SK-N-SH (cell line): ENCODE results near the gene CCDC34. TPM values are rescaled to one million over a fixed set of nuclear protein-coding genes. Genes with fewer than 3 reads are reported as not detected.

ENCODE experiments used
- CTCF ChIA-PET: fragments of 300-600, 350-600 bp; formaldehyde crosslinking; extraction: SDS; loops from one replicate; lab custom pipeline; 2021; lab: Yijun Ruan, JAX
- POLR2A ChIA-PET: fragments of 350-600 bp; sonication (Branson Sonifier 250); formaldehyde crosslinking; extraction: SDS; loops from one replicate; lab custom pipeline; 2020; ENCODE audit warnings: antibody characterized with exemption, inconsistent platforms; lab: Yijun Ruan, JAX
- DNase-seq: peaks from one replicate; pipeline ENCODE4 v3.0.0; 2012
- H2AFZ ChIP-seq: fragments of 200-600 bp; sonication (generic); 2 replicates; pipeline ENCODE4 v1.8.1; 2016; ENCODE audit warnings: antibody characterized with exemption, mild to moderate bottlenecking, low read depth
- H3F3A ChIP-seq: fragments of 200-600 bp; sonication (generic); replicated peaks from 2 replicates; pipeline ENCODE3; 2016; ENCODE audit warnings: antibody characterized with exemption, mild to moderate bottlenecking; ENCODE audit not compliant: insufficient read depth
- H3K27ac ChIP-seq, 2 experiments: fragments of 200-500 bp in 1 of 2; fragments of 200-600 bp in 1 of 2; sonication (Bioruptor generic) in 1 of 2; sonication (generic), shearing (Covaris generic) in 1 of 2; 2 replicates each; pipeline versions ENCODE4 v1.5.1 to v1.6.1; 2014 to 2016; ENCODE audit warnings: low read depth in 2 of 2, inconsistent platforms in 1 of 2, low read length in 1 of 2, mild to moderate bottlenecking in 1 of 2, mixed read lengths in 1 of 2
- H3K27me3 ChIP-seq: fragments of 200-600 bp; sonication (generic), shearing (Covaris generic); 2 replicates; pipeline ENCODE4 v1.6.1; 2016; ENCODE audit warnings: mixed run types; ENCODE audit not compliant: insufficient read depth
- H3K36me3 ChIP-seq, 2 experiments: fragments of 200-500 bp in 1 of 2; fragments of 200-600 bp in 1 of 2; sonication (Bioruptor generic) in 1 of 2; sonication (generic) in 1 of 2; replicated peaks in 1 of 2; 2 replicates each; pipeline versions ENCODE3 to v1.5.1; 2014 to 2016; ENCODE audit warnings: low read length in 1 of 2, mild to moderate bottlenecking in 1 of 2; ENCODE audit not compliant: insufficient read depth in 2 of 2, control insufficient read depth in 1 of 2
- H3K4me1 ChIP-seq, 2 experiments: fragments of 200-500 bp in 1 of 2; fragments of 200-600 bp in 1 of 2; sonication (Bioruptor generic) in 1 of 2; sonication (generic), shearing (Covaris generic) in 1 of 2; 2 replicates each; pipeline versions ENCODE4 v1.5.1 to v1.6.1; 2014 to 2016; ENCODE audit warnings: low read depth in 1 of 2, low read length in 1 of 2, mixed run types in 1 of 2; ENCODE audit not compliant: insufficient read depth in 2 of 2, control insufficient read depth in 1 of 2
- H3K4me2 ChIP-seq: fragments of 200-600 bp; sonication (generic), shearing (Covaris generic); 2 replicates; pipeline ENCODE4 v1.6.1; 2017; ENCODE audit warnings: mixed run types
- H3K4me3 ChIP-seq, 2 experiments: fragments of 200-500 bp in 1 of 2; fragments of 200-600 bp in 1 of 2; sonication (Bioruptor generic) in 1 of 2; sonication (generic), shearing (Covaris generic) in 1 of 2; 2 replicates each; pipeline versions ENCODE4 v1.5.1 to v1.8.1; 2014 to 2016; ENCODE audit warnings: low read depth in 2 of 2, inconsistent platforms in 1 of 2, low read length in 1 of 2, mild to moderate bottlenecking in 1 of 2, mixed read lengths in 1 of 2, moderate library complexity in 1 of 2
- H3K79me2 ChIP-seq: fragments of 200-600 bp; sonication (generic); 2 replicates; pipeline ENCODE4 v1.8.1; 2017; ENCODE audit warnings: mild to moderate bottlenecking; ENCODE audit not compliant: insufficient read depth
- H3K9ac ChIP-seq: fragments of 200-600 bp; sonication (generic); 2 replicates; pipeline ENCODE4 v1.6.1; 2017; ENCODE audit warnings: mixed run types
- H3K9me2 ChIP-seq: fragments of 200-600 bp; sonication (generic); 2 replicates; pipeline ENCODE4 v1.6.1; 2017; ENCODE audit warnings: mixed run types
- H3K9me3 ChIP-seq: fragments of 200-600 bp; sonication (generic); 2 replicates; pipeline ENCODE4 v1.6.1; 2017; ENCODE audit warnings: mixed run types, mild to moderate bottlenecking, moderate library complexity
- H4K20me1 ChIP-seq: fragments of 200-600 bp; sonication (generic); 2 replicates; pipeline ENCODE4 v1.6.1; 2017; ENCODE audit warnings: mild to moderate bottlenecking, mixed run types; ENCODE audit not compliant: insufficient read depth
- CHD2 ChIP-seq: fragments of 150-350 bp; IDR thresholded peaks from 2 replicates; pipeline ENCODE4 v1.6.1; 2018; ENCODE audit warnings: low read length; ENCODE audit not compliant: partially characterized antibody
- FOSL2 ChIP-seq: IDR thresholded peaks from 2 replicates; pipeline ENCODE4 v1.4.0; 2012; ENCODE audit warnings: low read depth, mild to moderate bottlenecking, moderate library complexity, borderline replicate concordance
- GABPA ChIP-seq: IDR thresholded peaks from 2 replicates; pipeline ENCODE4 v1.4.0; 2012; ENCODE audit warnings: low read depth, mild to moderate bottlenecking
- GATA2 ChIP-seq: sonication (generic); formaldehyde crosslinking; IDR thresholded peaks from 2 replicates; pipeline ENCODE4 v1.5.0; 2020; ENCODE audit warnings: mild to moderate bottlenecking, missing genetic modification reagents
- JUND ChIP-seq: IDR thresholded peaks from 2 replicates; pipeline ENCODE4 v1.4.0; 2012
- MEF2A ChIP-seq: IDR thresholded peaks from 2 replicates; pipeline ENCODE4 v1.4.0; 2012; ENCODE audit warnings: low read depth, borderline replicate concordance
- MXI1 ChIP-seq: IDR thresholded peaks from 2 replicates; pipeline ENCODE4 v1.6.1; 2012; ENCODE audit warnings: mild to moderate bottlenecking, low read depth, low read length, improper control_type of control experiment
- NRF1 ChIP-seq: IDR thresholded peaks from 2 replicates; pipeline ENCODE4 v1.6.1; 2012; ENCODE audit warnings: low read depth, mild to moderate bottlenecking, low read length
- POLR2AphosphoS5 ChIP-seq: IDR thresholded peaks from 2 replicates; pipeline ENCODE4 v1.6.1; 2012; ENCODE audit warnings: low read depth, low read length
- RAD21 ChIP-seq: IDR thresholded peaks from 2 replicates; pipeline ENCODE4 v1.6.1; 2012; ENCODE audit warnings: mild to moderate bottlenecking, low read length
- SIN3A ChIP-seq: IDR thresholded peaks from 2 replicates; pipeline ENCODE4 v1.6.1; 2012; ENCODE audit warnings: low read depth, mild to moderate bottlenecking, low read length, moderate library complexity, borderline replicate concordance
- SMC3 ChIP-seq: IDR thresholded peaks from 2 replicates; pipeline ENCODE4 v1.6.1; 2012; ENCODE audit warnings: low read depth, low read length, improper control_type of control experiment
- YY1 ChIP-seq: IDR thresholded peaks from 2 replicates; pipeline ENCODE4 v1.4.0; 2012; ENCODE audit warnings: low read depth, mild to moderate bottlenecking
- WGBS: methylation state at CpG from one replicate; pipeline ENCODE4 v1.1.6; 2017; ENCODE audit warnings: low lambda C conversion rate; 5-methylcytosine and 5-hydroxymethylcytosine counted together
- polyA plus RNA-seq, 3 experiments: library from polyadenylated mRNA; depleted of rRNA; stranded (reverse); fragments of >200 nt; gene quantifications; 2 replicates each; pipeline ENCODE4 v1.2.3, GENCODE V29; 2012
- TF ChIP-seq, protein P1 (sequence below): IDR thresholded peaks from 2 replicates; pipeline ENCODE4; 2012
- TF ChIP-seq, protein P2 (sequence below): IDR thresholded peaks from 2 replicates; pipeline ENCODE4 v1.6.1; 2012; ENCODE audit warnings: mild to moderate bottlenecking, low read depth, low read length, moderate library complexity
- TF ChIP-seq, protein P3 (sequence below): fragments of 150-350 bp; IDR thresholded peaks from 2 replicates; pipeline ENCODE4 v1.6.1; 2017; ENCODE audit warnings: antibody characterized with exemption, low read length, low read depth, borderline replicate concordance
- TF ChIP-seq, protein P4 (sequence below): fragments of 200-600 bp; sonication (generic); IDR thresholded peaks from 2 replicates; pipeline ENCODE4 v1.6.1; 2017; ENCODE audit warnings: antibody characterized with exemption, mild to moderate bottlenecking, moderate library complexity
- TF ChIP-seq, protein P5 (sequence below): IDR thresholded peaks from 2 replicates; pipeline ENCODE4 v1.4.0; 2012; ENCODE audit warnings: low read depth, borderline replicate concordance

The CCDC34 gene
- polyA plus RNA-seq, 1 of the 3 experiments (the other 2 are of a cell fraction) = 6.7 TPM

DNA sequence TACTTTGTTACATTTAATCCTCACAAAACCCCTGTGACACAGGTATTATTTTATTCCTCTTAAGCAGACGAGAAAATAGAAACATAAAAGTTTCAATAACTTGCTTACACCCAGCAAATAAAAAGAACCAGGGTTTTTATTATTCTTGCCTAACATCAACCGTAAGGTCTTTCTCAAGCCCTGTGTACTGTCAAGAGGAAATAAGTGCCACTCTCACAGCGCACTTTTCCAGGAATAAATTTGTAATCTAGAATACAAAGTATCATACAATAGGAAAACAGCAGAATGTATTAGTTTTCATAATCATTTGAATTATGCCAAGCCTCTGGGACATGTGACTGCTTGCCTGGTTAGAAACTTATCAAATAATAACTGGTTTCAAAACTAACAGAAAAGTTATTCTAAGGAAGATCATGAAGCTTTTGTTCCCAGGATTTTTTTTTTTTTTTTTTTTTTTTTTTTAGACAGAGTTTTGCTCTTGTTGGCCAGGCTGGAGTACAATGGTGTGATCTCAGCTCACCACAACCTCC is 7.4 kb downstream of the CCDC34 start:
- H3K27me3 ChIP-seq = no peaks in the 10 kb centered on the region
- POLR2A ChIA-PET = no interaction called here
- no peaks in the 10 kb centered on the region for H4K20me1 ChIP-seq
- peaks cover 10% of the 10 kb centered on the region for H3F3A ChIP-seq
- no peaks in the 10 kb centered on the region for H3K9me2 ChIP-seq
- no peak for DNase-seq
- no peak overlapping the region for H3K9ac ChIP-seq
- TF ChIP-seq MXI1 (no peak), CHD2 (no peak), GATA2 (no peak), JUND (no peak), SIN3A (no peak), NRF1 (no peak), FOSL2 (no peak), MEF2A (no peak), POLR2AphosphoS5 (no peak), YY1 (no peak), RAD21 (no peak), SMC3 (no peak), GABPA (no peak)
- TF ChIP-seq, protein P1, sequence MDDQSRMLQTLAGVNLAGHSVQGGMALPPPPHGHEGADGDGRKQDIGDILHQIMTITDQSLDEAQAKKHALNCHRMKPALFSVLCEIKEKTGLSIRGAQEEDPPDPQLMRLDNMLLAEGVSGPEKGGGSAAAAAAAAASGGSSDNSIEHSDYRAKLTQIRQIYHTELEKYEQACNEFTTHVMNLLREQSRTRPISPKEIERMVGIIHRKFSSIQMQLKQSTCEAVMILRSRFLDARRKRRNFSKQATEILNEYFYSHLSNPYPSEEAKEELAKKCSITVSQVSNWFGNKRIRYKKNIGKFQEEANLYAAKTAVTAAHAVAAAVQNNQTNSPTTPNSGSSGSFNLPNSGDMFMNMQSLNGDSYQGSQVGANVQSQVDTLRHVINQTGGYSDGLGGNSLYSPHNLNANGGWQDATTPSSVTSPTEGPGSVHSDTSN = no peak
- TF ChIP-seq, protein P2, sequence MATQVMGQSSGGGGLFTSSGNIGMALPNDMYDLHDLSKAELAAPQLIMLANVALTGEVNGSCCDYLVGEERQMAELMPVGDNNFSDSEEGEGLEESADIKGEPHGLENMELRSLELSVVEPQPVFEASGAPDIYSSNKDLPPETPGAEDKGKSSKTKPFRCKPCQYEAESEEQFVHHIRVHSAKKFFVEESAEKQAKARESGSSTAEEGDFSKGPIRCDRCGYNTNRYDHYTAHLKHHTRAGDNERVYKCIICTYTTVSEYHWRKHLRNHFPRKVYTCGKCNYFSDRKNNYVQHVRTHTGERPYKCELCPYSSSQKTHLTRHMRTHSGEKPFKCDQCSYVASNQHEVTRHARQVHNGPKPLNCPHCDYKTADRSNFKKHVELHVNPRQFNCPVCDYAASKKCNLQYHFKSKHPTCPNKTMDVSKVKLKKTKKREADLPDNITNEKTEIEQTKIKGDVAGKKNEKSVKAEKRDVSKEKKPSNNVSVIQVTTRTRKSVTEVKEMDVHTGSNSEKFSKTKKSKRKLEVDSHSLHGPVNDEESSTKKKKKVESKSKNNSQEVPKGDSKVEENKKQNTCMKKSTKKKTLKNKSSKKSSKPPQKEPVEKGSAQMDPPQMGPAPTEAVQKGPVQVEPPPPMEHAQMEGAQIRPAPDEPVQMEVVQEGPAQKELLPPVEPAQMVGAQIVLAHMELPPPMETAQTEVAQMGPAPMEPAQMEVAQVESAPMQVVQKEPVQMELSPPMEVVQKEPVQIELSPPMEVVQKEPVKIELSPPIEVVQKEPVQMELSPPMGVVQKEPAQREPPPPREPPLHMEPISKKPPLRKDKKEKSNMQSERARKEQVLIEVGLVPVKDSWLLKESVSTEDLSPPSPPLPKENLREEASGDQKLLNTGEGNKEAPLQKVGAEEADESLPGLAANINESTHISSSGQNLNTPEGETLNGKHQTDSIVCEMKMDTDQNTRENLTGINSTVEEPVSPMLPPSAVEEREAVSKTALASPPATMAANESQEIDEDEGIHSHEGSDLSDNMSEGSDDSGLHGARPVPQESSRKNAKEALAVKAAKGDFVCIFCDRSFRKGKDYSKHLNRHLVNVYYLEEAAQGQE = no peak
- TF ChIP-seq, protein P3, sequence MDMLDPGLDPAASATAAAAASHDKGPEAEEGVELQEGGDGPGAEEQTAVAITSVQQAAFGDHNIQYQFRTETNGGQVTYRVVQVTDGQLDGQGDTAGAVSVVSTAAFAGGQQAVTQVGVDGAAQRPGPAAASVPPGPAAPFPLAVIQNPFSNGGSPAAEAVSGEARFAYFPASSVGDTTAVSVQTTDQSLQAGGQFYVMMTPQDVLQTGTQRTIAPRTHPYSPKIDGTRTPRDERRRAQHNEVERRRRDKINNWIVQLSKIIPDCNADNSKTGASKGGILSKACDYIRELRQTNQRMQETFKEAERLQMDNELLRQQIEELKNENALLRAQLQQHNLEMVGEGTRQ = no peak
- TF ChIP-seq, protein P4, sequence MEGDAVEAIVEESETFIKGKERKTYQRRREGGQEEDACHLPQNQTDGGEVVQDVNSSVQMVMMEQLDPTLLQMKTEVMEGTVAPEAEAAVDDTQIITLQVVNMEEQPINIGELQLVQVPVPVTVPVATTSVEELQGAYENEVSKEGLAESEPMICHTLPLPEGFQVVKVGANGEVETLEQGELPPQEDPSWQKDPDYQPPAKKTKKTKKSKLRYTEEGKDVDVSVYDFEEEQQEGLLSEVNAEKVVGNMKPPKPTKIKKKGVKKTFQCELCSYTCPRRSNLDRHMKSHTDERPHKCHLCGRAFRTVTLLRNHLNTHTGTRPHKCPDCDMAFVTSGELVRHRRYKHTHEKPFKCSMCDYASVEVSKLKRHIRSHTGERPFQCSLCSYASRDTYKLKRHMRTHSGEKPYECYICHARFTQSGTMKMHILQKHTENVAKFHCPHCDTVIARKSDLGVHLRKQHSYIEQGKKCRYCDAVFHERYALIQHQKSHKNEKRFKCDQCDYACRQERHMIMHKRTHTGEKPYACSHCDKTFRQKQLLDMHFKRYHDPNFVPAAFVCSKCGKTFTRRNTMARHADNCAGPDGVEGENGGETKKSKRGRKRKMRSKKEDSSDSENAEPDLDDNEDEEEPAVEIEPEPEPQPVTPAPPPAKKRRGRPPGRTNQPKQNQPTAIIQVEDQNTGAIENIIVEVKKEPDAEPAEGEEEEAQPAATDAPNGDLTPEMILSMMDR = no peak
- TF ChIP-seq, protein P5, sequence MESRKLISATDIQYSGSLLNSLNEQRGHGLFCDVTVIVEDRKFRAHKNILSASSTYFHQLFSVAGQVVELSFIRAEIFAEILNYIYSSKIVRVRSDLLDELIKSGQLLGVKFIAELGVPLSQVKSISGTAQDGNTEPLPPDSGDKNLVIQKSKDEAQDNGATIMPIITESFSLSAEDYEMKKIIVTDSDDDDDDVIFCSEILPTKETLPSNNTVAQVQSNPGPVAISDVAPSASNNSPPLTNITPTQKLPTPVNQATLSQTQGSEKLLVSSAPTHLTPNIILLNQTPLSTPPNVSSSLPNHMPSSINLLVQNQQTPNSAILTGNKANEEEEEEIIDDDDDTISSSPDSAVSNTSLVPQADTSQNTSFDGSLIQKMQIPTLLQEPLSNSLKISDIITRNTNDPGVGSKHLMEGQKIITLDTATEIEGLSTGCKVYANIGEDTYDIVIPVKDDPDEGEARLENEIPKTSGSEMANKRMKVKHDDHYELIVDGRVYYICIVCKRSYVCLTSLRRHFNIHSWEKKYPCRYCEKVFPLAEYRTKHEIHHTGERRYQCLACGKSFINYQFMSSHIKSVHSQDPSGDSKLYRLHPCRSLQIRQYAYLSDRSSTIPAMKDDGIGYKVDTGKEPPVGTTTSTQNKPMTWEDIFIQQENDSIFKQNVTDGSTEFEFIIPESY = no peak
- no peaks in the 10 kb centered on the region for H3K79me2 ChIP-seq
- CTCF ChIA-PET = interaction anchor here (1.2 kb wide), 1 partner anchor 130 kb away, joined by 4 read pairs; no protein-coding TSS in a partner anchor
- peaks cover 3 to 20% of the 10 kb centered on the region in 2 experiments; a peak in 3 of 4 replicates for H3K4me1 ChIP-seq
- no peak overlapping the region for H2AFZ ChIP-seq
- H3K4me2 ChIP-seq = no peak overlapping the region
- H3K27ac ChIP-seq = no peak overlapping the region
- no peaks in the 10 kb centered on the region for H3K9me3 ChIP-seq
- no peak overlapping the region for H3K4me3 ChIP-seq
- no peaks in the 10 kb centered on the region for H3K36me3 ChIP-seq
- WGBS = 97% methylated on average over 3 of the region's 3 CpGs
